LHCN-M2 (cell line): Measurements from ENCODE around the gene ANKHD1. TPM values are rescaled to one million over a fixed set of nuclear protein-coding genes. Genes with fewer than 3 reads are reported as not detected.

Source experiments
- total RNA-seq: library from RNA; depleted of rRNA; stranded (reverse); fragments of >200 nt; gene quantifications from 2 replicates; pipeline ENCODE4 v1.2.3, GENCODE V29; 2014; rRNA removed

The ANKHD1 gene
- total RNA-seq, 1 experiment from 2014 or later: 37.2 TPM

Other genes starting within 250 kb of the ANKHD1 start
- 1.0 and 2.6 TPM in 2 replicates for gene CYSTM1, start 226.6 kb upstream of the ANKHD1 start, total RNA-seq
- 82.8 and 85.9 TPM in 2 replicates for gene PFDN1, start 98.7 kb upstream of the ANKHD1 start, total RNA-seq
- gene HBEGF, start 55.2 kb upstream of the ANKHD1 start, total RNA-seq: 1.8 and 1.9 TPM in 2 replicates
- not detected in 2 replicates for gene SLC4A9, start 41.6 kb upstream of the ANKHD1 start, total RNA-seq
- 1.6 TPM in 1 of 2 replicates, not detected in the other for gene EIF4EBP3, start 145.8 kb downstream of the ANKHD1 start, total RNA-seq
- gene SRA1, start 155.6 kb downstream of the ANKHD1 start, total RNA-seq: 44.2 and 47.4 TPM in 2 replicates
- 17.2 and 19.4 TPM in 2 replicates for gene APBB3, start 162.8 kb downstream of the ANKHD1 start, total RNA-seq
- 51.0 and 56.2 TPM in 2 replicates for gene SLC35A4, start 163.0 kb downstream of the ANKHD1 start, total RNA-seq
- gene CD14, start 231.3 kb downstream of the ANKHD1 start, total RNA-seq: 0.96 and 1.1 TPM in 2 replicates
- 42.8 and 43.0 TPM in 2 replicates for gene TMCO6, start 237.6 kb downstream of the ANKHD1 start, total RNA-seq
- gene NDUFA2, start 245.8 kb downstream of the ANKHD1 start, total RNA-seq: 44.0 and 48.5 TPM in 2 replicates
- gene IK, start 246.0 kb downstream of the ANKHD1 start, total RNA-seq: 96.8 and 111 TPM in 2 replicates